Suppressor macrophage (primary cell): ENCODE data around the gene CA4.
A peak's percentile ranks its signal among the peaks of the same experiment; 100 is the strongest.
"Not testable (repeated sequence)": the region's sequence is repeated elsewhere in the genome, so short reads cannot be mapped to it uniquely, and the experiment has no call there.

Experiments used
- DNase-seq, 4 experiments: peaks; one replicate each; pipeline ENCODE4 v3.0.0-alpha.2; 2020 to 2022

Gene CA4

DNA sequence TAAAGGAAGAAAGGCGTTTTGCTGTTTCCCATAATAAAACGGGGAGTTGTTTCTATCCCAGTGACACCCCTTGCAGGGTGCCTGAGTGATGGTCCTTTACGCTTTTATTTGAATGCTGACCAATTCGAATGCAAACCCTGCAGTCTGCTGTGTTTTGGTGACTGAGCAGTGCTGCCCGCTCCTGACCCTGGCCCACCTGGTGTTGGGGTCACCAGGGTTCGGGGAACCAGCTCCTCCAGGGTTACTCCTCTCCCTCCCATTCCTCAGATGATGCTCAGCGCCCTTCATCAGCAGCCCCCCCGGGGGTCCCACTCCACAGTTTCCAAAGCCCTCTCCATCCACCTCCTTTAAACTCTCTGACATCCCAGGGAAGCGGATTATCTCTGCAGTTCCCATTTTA lies 6.0 kb downstream of the CA4 start:
- DNase-seq: no peak

DNA sequence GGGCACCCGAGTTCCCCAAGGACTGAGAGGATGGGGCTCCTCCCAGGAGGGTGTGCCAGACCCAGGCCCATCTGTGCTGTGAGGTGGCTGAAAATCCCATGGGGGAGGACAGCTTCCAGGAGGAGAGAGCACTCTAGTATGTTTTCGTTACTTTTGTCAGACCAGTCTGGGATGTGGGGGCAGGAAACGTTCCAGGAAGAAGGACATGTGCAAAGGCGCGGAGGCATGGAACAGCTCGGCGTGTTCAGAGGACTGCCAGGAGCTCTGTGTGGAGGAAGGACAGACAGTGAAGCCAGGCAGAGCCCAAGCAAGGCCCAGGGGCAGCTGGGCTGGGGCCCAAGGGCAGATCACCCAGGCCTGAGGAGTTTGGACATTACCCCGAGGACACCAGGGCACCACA lies 7.0 kb downstream of the CA4 start:
- DNase-seq: no peak

DNA sequence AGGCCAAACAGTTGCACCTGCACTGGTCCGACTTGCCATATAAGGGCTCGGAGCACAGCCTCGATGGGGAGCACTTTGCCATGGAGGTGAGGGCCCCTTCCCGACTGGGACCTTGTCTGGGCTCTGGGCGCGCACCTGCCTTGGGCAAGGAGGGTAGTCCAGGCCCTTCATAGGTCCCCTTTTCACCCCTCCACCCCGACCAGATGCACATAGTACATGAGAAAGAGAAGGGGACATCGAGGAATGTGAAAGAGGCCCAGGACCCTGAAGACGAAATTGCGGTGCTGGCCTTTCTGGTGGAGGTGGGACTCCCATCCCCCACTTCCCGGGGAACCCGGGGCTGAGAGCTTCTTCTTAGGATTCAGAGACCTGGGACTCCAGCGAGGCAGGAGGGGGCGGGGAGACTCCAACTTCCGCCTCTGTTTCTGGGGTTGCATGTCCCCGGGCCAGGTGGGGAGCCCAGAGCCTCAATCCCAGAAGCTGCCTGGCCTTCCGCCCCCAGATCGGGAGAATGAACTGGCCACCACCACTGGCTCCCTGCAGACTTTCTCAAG lies 7.8 kb downstream of the CA4 start:
- no peak for DNase-seq

DNA sequence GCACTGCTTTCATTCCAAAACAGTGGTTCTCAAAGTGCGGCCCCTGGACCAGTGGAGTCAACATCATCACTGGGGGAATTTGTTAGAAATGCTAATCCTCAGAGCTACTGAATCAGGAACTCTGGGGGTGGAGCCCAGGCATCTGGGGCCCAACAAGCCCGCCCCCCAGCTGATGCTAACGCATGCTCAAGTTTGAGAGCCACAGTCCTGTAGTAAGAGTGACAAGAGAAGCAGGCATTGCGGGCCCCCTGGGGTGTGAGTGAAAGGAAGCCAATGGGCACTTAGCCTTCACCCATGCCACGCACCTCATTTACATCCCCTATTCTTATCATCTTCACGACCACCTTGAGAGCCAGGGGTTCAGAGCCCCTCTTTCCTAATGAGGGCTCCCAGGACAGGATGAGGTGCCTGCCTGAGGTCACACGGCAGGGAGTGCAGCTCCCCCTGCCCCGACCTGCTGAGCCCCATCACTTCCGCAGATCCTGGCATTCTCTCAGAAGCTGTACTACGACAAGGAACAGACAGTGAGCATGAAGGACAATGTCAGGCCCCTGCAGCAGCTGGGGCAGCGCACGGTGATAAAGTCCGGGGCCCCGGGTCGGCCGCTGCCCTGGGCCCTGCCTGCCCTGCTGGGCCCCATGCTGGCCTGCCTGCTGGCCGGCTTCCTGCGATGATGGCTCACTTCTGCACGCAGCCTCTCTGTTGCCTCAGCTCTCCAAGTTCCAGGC lies 9.1 kb downstream of the CA4 start:
- DNase-seq: no peak

DNA sequence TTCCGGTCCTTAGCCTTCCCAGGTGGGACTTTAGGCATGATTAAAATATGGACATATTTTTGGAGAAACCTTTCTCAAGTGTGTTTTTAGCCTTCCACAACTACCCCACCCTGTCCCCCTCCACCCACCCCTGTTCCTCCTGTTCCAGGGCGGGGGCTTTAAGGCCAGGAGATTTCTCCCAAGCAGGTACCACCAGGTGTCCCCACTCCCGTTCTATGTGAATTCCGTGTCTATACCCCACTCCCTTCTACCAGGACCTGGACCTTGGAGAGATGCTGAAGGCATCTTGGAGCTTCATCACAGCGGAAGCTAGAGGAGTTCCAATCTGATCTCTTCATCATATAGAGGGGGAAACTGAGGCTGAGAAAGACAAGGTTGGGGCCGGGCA lies 9.7 kb downstream of the CA4 start:
- DNase-seq: no peak

DNA sequence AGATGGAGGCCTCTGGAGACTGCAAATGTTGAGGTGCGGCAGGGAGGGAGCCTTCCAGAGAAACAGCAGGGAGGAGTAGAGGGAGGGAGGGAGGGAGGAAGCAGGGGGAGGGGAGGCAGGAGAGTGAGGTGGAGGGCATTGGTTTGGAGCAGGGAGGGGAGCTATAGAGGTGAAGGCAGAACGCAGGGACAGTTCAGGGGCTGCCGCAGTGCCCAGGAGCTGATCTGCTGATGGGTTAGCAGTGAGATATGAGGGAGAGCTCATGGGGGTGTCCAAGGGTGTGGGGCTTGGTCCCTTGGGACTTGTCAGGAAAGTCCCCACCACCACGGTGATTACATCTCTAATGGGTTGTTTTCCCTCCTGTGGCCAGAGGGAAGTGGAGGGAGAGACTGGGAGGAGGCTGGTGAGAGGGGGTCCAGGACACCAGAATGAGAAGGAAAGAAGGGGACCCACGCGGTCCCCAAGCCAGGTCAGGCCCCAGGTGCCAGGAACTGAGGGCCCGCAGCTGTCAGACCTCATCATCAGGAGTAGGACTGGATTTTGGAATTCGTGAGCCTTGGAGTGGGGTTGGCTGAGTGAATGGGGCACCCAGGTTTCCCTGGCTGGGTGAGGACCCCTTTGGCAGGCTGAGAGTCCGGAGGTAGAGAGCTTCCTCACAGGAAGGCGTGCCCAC lies 11.2 kb downstream of the CA4 start:
- no peak for DNase-seq

DNA sequence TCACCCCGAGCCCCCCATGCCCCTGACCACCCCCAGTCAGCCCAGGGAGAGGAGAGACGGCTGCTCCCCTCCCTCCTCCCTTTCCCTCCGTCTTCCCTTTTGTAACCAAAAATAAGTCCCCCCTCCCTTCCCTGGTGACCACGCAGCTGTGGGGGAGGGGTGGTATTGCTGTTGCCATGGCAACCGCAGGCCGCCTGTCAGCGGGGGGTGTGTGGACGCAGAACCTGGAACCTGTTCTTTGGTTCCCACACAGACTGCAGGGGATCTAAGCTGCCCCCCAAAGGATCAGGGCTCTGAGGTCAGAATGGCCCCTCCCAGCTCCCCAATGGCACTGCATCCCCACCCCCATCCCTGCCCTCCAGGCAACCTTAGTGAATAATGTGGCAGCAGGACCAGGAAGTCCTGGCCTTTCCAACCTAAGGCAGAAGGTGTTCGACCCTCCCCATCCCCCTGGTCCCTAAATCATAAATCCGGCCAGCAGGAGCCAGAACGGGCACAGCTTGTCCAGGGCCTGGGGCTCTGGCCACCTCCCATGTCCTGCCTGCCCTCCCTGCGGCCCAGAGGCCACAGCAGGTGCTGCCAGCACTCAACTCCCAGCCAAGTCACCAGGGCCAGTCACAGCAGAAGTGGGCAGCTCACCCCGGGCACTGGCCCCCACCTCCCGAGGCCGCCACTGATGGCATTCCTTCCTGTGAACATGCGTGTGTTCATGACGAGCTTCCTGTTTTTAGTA lies 12.0 kb downstream of the CA4 start:
- DNase-seq: peak; percentile 59 to 73 (median 64)

DNA sequence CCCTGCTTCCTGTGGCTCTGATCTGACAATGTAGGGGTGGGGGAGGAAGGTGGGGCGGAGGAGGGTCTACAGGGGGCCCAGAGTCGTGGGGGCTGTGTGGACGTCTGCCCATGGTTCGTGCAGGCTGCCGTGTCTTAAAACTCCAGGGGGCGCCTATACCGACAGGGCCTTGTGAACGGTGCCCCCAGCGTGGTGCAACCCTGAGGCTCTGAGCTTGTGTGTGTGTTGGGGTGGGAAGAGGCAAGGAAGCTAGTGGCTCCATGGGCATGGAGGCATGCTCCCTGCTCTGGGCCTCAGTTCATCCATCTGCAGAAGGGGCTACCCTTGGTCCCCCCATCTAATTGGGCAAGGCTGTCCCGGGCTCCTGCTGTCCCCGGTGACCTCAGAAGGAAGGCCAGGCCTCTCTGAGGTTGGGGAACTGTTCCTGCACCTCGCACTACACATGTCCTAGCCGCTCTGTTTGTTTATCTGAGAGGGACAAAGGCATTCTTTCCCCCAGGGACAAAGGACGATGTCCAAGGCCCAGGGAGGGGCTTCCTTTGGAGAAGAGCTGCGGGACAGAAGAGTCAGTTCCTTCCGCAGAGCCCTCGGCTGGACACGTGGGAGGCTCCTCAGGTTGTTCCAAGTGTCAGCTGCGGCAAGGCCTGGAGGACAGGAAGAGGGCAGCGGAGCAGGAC lies 13.5 kb downstream of the CA4 start:
- DNase-seq: no peak

DNA sequence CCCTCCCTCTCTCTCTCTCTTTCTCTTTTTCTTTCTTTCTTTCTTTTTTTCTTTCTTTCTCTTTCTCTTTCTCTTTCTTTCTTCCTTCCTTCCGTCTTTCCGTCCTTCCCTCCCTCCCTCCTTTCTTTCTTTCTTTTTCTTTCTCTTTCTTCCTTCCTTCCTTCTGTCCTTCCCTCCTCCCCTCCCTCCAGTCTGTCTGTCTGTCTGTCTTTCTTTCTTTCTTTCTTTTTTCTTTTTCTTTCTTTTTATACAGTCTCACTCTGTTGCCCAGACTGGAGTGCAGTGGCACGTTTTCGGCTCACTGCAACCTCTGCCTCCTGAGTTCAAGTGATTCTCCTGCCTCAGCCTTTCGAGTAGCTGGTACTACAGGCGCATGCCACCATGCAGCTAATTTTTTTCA lies 14.4 kb downstream of the CA4 start:
- DNase-seq: no peak

DNA sequence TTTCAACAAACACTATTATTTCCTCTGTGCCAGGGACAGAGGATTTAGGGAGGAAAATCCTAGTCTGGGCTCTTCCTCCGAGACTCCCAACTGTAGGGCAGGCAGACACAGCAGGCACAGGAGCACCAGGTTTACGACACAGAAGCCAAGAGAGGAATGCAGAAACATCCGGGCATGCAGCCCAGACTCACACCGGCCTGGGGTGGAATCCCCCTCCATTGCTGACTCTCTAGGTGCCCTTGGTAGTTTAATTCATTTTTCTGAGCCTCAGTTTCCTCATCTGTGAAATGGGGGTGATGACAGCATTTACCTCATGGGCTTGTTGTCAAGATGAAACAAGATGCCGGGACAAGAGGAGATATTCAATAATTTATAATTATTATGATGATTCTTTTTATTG lies 14.9 kb downstream of the CA4 start:
- DNase-seq: no peak

DNA sequence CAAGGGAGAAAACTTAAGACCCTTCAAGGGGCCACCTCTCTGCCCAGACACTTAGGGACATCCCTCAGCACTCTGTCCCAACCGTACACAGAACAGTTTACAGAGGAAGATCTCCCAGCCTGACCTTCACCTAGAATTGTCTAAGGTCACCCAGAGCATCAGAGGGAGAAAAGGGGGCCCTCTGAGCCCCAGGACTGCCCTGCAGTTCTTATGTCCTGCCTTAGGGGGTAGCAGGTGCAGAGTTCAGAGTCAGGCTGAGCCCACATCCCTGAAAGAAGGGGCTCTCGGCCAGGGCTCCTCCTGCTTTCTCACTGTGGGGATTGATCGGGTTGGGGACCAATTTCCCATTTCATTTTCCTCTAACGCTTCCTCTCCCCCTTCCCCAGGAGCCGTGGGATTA lies 15.4 kb downstream of the CA4 start:
- DNase-seq: no peak

DNA sequence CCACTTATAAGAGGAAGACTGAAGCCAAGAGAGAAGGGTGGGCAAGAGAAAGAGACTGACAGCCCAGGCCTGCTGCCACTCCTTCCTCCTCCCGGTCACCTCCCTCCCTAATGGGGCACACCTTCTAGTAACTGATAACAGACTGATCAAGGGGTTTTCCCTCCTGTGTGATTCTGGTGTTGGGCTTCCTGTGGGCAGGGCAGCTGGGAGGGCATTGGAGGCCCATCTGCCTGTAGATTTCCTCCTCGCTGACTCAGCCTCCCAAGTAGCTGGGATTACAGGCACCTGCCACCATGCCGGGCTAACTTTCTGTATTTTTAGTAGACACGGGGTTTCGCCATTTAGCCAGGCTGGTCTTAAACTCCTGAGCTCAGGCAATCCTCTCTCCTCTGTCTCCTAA lies 16.2 kb downstream of the CA4 start:
- no peak for DNase-seq

DNA sequence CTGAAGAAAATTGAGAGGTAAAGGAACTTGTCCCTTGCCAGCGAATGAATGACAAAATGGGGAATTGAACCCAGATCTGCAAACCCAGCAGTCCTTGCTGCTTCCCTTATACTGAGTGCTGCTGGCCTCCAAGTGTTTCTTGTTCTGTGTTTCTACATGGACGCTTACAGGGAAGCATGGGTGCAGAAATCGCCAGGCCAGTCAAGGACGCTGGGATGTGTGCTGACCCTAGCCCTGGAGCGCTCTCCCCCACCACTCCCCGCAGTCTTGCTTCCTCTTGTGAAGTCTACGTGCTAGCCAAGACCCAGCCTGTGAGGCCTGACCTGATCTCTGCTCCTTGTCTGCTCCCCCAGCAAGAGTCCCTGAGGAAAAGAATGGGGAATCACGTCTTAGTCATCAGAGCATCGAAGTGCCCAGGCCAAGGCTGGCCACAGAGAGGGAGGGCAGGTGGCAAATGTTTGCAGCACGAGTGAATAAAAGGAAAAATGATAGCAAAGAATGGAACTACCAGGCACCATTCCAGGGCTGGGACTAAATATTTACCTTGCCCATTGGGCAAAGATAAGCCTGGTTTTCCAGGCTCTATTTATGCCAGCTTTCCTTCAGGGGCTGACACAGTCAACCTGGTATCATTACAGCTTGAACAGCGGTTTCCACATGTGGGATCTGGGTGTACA lies 17.4 kb downstream of the CA4 start:
- DNase-seq: peak; percentile 42 to 64 (median 52)

DNA sequence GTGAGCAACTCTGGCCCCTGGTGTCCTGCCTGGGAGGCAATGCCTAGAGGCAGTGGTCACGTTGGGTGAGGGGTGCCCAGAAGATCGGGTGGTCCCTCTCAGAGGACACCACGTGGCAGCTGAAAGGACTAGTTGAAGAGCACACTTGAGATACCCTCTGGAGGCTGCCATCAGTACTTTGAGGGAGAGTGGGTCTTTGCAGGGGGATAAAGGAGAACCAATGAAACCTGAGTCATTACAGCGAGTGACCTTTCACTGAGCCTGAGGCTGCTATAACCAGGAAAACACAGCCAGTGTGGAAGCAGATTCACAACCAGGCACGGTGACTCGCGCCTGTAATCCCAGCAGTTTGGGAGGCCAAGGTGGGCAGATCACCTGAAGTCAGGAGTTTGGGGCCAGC lies 18.9 kb downstream of the CA4 start:
- no peak for DNase-seq

DNA sequence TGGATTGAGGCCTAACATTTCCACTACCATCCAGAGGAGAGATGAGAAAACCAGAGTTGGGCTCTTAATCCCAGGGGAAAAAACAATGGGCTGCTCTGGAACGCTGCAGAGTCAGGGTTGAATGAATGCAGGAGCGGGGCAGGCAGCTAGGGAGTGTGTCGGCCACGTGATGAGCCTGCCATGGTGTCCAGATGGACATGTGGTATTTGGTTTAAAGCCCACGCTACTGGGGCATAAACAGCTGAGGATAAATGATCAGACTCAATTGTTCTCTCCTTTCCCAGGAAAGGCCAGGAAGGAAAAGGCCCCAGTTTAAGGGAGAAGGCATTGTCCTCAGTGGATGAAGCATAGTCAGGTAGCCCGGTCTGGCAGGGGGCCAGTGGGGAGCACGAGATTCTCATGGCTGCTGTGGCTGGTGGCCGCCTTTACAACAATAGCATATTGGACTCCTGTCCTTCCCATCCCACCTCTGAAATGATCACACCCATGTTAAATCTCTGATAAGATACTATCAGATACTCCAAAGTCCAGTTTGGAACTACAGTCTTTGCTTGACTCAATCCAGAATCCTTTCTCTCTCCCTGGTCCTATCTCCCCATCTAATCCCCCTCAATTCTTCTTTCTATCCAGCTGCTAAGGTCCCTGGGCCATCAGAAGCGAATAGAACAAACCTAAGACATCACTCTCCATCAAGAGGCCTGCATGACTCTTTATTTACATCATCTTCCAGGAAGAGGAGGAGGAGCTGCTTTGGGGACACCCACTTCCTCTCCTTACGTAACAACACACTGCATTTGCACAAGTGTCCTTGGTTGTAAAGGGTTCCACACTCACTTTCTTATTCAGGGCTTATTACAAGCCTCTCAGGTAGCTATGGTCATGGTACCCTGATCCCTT lies 20.4 kb downstream of the CA4 start:
- DNase-seq: peak in 3 of 4 experiments; percentile 56 to 69 (median 67)

DNA sequence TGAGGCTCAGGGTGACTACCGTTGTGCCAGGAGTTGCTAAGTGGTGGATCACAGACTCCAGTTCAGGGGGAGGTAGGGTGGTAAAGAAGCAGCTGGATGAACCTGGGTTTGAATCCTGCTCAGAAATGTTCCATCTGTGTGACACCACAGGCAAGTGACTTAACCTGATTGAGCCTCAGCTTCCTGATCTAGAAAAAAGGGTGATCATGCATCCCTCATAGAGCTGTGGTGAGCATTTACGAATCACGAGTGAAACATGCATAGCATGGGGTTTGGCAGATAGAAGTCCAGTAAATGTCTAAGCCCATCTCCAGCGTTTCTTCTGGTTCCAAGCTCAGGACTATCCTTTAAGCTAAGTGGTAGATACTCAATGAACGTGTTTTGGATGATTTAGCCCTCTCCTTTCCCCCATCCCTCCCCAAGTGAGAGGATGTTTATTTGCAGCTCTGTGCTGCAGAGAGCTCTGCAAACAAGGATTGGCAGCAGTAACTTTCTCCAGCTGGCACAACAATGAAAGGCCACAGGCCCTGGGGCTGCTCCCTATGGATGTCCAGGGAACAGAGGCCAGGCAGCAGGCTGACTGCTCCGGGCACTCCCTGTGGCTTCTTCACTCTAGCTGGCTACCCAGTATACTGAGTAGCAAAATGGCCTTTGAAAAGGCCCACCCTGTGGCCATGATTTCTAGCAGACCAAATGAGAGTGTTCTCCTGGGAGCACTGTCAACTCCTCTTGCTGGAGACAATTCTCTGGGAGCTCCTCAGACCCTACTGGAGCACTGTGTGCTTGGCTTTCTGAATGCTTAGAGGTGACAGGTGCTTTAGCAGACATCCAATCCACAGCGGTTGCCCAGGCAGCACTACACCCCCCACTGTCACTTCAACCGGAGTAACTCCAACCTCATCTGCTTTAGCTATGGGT lies 21.3 kb downstream of the CA4 start:
- DNase-seq: no peak

DNA sequence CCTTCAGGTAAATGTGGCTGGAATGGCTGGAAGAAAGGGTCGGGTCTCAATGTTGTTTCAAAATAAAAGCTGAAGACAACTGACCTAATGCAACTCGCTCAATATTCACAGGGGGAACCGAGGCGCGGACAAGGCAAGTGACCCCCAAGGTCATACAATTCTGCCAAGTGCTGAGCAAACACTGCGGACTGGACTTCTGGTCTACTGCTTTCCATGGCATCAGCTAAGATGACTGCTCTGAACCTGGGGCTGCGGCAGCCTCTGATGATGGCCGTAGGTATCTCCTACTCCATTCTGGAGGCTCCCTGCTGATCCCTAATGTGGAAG lies 21.9 kb downstream of the CA4 start:
- no peak for DNase-seq

DNA sequence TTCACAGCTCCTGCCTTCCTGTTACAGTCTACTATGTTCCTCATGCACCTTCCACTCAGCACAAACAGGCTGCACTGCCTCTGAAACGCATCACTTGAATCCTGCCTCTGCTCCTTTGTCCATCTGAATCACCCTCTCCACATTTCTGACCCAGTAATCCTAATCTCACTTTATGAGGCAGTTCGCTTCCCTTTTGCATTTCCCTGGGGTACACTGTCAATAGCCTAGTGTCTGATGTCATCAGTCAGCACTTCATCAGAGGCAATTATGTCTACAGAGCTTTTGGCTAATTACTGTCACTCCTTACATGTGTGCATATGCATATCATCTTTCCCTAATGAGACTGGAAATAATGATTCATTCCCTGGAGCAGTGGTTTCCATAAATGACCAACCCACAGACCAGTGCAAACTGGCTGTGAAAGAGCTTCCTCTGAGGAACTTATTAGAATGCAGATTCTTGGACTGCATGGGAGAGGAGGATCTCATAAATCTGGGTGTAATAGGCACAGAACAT lies 23.6 kb downstream of the CA4 start:
- DNase-seq: peak in 2 of 4 experiments; percentile 18 to 44

DNA sequence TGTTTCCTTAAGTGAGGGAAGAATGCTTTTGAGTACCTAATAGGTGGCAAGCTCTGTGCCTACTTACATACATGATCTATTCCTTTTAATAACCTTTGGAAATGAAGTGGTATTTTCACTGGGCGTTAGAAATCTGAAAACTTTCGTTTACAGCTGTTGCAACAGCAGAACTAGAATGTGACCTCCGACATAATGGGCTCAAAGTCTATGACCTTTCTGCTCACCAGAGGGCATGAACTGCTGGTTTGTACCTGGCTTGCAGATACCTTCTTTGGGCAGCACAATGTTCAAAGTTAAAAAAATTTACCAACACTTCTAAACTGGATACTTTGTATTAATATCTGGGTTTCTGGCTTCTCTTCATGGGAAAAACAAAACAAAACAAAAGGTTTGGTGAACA lies 24.3 kb downstream of the CA4 start:
- DNase-seq: no peak

DNA sequence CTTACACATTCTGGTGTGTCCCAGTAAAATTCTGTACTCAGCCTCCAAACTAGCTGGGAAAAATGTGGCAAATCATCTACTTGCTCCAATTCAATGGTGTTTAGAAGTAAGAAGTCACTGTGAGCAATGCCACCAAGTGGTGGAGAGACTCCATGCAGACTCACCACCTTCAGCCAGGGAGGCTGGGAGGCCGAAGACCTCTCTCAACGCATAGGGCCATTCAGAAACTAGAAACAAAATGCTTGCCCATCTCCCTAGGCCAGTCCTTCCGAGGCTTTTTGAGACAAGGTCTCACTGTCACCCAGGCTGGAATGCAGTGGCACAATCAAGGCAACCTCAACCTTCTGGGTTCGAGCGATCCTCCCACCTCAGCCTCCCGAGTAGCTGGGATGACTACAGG lies 25.0 kb downstream of the CA4 start:
- DNase-seq: not testable (repeated sequence)
